GM18507 (cell line): ENCODE measurements around the gene ACTR1A.
"Not testable (repeated sequence)": the region's sequence is repeated elsewhere in the genome, so short reads cannot be mapped to it uniquely, and the experiment has no call there.

ENCODE experiments used
- DNase-seq: peaks from one replicate; pipeline ENCODE4 v3.0.0; 2011; ENCODE audit warnings: low read depth; ENCODE audit not compliant: insufficient read length; ENCODE audit errors: extremely low spot score
- FAIRE-seq: peaks from 2 replicates; lab custom pipeline; 2011; peaks lifted over from hg19 to GRCh38; lab: Jason Lieb, UNC

Gene ACTR1A

DNA sequence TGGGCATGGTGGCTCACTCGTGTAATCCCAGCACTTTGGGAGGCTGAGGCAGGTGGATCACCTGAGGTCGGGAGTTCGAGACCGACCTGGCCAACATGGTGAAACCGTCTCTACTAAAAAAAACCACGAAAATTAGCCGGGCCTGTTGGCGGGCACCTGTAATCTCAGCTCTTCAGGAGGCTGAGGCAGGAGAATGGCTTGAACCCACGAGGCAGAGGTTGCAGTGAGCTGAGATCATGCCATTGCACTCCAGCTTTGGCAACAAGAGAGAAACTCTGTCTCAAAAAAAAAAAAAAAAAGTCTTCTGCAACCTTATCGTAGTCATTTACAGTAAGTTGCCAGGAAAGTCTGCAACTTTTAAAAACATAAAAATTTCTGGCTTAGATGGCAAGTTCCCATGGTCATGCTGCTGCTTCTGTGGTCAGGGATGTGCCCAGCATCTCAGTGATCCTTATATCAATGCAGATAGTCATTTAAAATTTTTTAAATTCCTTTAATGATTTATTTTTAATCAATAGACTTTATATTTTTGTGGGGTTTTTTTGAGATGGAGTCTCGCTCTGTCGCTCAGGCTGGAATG lies 16.8 kb upstream of the ACTR1A start:
- DNase-seq: no peak
- no peak for FAIRE-seq

DNA sequence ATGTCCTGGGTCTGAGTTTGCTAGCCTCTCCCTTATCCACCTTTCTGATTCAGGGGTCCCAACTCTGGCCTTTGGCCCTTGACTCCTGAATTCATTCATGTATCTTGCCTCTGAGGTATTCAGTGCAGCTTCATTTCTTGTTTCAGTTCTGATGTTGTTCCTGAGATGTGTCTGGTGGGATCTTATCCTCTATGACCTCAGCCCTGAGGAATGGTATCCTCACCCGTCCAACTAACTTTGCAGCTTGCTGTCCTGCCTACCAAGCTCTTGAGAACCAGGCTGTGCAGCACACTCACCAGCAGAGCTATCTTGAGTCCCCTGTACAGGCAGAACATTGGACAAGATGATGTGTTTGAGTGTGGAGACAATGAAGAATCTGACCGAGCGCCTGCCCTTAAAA lies 15.0 kb upstream of the ACTR1A start:
- DNase-seq: no peak
- no peak for FAIRE-seq

DNA sequence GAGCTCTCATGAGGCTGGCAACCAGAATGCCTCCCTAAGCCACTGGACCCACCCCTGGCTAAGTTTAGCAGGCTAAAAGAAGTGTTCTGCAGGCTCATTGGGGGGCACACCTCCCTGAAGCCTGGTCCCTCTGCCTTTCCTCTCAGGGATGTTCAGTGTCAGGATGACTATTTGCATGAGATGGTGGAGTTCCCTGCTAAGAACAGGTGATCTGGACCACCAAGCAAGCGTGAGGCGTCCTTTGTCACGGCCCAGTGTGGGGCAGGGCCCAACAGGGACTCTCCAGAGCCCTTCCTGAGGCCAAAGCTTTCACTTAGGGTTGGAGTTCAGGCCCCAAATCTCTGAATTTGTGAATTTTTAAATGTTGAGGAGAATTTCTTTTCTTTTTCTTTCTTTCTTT lies 13.2 kb upstream of the ACTR1A start:
- FAIRE-seq: no peak
- no peak for DNase-seq

DNA sequence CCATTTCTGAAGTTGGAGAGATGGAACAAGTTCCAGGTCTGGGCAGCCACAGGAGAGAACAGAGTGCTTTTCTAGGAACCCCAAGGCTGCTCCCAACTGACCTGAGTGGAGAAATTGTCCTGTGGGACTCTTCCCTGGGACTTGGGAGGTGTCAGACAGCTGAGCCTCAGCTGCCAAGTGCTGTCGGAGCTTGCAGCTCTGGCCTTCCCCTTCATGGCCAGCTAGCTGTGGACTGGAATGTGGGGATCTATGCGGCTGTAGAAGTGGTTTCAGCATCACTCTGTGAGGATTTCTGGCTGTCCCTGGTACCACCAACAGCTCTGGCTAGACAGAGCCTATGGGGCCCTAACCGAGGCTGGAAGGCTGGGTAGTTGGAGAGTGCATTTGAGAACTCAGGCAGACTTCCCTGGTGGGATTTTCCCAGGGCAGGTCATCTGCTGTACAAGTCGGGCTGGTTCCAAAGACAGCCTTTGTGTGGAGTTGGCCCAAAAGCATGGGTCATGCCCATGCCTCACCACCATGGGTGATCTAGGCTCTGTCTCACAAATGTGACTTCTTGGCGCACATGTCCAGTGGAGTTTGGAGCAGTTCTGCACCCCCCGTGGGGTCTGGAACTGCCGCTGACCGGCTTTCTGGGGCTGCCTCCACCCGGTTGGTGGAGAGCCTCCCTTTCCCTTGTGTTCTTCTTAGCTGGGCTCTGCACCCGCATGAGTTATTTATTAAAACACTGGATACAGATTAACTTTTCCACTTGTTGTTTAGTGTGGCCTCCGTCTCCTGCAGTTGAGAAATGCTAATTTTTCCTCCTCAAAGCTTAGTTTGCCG lies 12.2 kb upstream of the ACTR1A start:
- DNase-seq (no peak), FAIRE-seq (no peak)

DNA sequence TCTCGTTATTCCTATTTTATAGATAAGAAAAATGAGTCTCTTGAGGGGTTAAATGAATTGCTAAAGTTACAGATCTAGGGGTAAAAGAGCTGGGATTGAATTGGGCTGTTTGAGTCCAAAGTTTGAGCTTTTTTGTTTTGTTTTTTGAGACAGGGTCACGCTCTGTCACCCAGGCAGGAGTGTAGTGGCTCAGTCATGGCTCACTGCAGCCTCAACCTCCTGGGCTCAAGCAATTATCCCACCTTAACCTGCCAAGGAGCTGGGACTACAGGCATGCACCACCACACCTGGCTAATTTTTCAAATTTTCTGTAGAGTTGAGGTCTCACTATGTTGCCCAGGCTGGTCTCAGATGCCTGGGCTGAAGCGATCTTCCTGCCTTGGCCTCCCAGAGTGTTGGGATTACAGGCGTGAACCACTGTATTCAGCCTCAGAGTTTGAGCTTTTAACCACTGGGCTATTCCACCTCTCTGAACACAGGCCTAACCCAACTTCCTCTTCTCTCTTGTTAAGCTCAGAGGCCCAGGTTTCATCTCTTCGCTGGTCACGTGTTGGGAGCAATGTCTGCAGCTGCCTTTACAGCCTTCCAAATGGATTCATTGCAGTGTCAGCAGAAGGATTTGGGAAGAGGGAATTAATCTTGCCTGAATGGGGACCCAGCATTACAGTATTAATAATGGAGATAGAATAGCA lies 9.2 kb upstream of the ACTR1A start:
- DNase-seq (no peak), FAIRE-seq (peak; percentile 94)

DNA sequence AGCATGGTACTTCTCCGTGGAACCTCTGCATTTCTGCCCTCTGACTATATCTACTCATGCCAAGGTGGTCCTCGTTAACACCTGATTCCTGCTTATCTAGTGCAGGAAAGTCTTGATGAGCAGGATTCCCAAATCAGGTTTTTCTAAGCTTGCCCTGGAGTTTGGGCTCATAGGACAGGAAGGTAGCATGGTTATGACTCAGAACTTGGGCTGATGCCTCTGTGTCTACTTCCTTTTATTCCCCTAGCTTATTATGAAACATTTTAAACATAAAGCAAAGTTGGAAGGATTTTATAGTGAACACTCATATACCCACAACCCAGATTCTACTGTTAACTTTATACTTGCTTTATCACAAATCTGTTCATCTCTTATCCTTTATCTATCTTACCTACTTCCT lies 6.9 kb upstream of the ACTR1A start:
- DNase-seq (no peak), FAIRE-seq (no peak)

DNA sequence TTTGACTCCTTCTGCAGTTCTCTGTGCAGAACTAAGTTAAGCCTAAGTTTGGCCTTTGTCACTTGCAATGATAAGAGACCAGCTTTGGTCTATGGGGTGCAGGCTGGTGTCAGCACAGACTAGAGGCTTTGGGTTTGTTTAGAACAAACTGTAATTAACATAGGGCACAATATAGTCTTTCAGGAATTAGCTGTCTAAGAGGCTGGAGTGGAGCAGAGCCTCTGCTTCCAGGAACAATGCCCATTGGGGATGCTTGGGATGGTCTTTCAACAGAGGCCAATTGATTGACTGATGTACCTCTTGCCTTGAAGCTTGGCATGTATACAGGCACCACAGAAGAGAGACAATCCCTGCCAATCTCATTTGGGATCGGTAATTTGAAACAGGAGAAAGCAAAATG lies 6.0 kb upstream of the ACTR1A start:
- FAIRE-seq (no peak), DNase-seq (no peak)

DNA sequence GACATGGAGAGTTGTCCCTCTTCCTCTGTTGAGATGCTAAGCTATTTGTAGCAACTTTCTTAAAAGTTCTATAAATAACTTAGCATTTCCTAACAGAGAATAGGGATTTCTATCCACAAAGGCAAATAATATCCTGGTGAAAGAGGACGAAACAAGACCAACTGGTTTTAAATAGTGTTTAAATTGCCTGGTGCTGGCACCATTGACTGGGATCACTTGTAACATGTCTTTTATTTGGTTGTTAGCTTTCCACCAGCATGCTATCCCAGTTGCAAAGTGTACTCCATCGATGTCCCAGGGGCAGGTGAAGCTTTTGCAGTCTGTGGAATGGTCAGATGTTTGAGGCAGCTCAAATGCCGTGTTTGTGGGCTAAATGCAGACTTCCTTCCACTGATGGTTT lies 5.0 kb upstream of the ACTR1A start:
- DNase-seq (no peak), FAIRE-seq (no peak)

DNA sequence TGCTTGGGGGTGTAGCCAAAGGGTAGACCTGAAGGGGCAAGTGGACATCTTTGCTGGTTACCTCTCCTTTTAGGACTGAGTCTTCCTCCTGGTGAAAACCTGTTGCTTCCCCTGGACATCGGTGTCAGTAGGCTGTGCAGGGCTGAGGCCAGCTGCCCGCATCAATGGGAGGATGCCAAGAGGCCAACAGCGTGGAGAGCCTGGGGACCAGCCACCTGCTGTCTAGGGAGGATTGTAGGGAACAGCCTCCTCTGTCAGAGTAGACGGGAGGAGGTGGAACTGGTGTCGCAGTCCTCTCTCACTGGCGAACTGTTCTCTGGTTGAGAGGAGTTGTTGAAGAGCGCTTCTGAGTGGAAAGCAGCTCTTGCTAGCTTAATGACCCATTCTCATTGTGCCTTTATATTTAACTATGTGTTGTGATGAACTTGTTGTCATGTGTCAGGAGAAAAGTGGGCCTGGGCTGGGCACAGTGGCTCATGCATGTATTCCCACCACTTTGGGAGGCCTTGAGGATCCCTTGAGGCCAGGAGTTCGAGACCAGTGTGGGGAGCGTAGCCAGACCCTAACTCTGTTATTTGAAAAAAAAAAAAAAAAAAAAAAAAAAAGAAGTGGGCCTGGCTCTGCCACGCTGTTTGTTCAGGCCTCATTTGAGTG lies 3.1 kb upstream of the ACTR1A start:
- FAIRE-seq: no peak

DNA sequence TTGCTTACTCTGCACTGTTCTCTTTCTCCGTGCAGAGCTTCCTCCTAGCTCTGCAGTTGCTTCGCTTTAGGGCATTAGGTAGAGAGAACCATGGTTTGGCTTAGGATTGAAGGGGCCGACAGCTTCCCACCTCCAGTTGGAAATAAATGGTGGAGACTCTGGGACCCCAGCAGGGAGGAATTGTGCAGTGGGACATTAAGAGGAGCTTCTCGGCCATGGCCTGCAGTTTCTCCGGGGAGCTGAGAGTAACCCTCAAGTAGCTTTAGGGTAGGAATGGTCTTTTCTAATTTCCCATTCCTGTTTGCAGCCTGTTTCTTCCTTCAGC lies 2.4 kb upstream of the ACTR1A start:
- no peak for FAIRE-seq
- no peak for DNase-seq

More for the DNA sequence above, 3.1 kb upstream of the ACTR1A start:
- no peak for DNase-seq

DNA sequence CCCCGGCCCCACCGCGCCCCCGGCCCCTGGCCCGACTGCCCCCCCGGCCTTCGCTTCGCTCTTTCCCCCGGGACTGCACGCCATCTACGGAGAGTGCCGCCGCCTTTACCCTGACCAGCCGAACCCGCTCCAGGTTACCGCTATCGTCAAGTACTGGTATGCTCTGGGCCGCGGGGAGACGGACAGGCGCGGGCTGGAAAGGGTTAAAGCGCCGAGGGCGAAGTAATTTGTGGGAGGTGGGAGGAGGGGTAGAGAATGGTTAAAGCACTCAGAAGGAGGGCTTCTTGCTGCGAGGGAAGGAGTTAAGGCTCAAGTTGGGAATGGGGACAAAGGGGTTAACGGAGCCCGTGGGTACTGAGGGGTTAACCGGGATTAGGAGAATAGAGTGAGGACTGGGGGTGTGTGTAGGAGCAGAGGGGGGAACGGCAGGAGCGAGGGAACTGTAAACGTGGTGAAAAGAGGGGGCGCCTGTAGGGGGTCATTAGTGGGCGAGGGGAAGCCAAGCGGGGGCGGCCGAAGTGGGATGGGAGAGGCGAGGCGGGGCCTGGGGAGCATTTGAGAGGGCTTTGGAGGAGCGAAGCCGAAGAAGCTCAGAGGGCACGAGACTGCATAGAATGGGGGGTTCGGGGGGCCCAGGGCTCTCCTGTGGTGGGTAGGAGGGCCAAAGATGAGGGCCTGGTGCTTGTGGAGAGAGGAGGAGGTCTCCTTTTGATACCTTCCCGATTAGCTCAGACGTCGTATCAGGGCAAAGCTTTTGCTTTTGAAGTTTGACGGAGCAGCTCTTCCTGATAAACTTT lies 1.9 kb upstream of the ACTR1A start:
- DNase-seq (no peak), FAIRE-seq (no peak)

DNA sequence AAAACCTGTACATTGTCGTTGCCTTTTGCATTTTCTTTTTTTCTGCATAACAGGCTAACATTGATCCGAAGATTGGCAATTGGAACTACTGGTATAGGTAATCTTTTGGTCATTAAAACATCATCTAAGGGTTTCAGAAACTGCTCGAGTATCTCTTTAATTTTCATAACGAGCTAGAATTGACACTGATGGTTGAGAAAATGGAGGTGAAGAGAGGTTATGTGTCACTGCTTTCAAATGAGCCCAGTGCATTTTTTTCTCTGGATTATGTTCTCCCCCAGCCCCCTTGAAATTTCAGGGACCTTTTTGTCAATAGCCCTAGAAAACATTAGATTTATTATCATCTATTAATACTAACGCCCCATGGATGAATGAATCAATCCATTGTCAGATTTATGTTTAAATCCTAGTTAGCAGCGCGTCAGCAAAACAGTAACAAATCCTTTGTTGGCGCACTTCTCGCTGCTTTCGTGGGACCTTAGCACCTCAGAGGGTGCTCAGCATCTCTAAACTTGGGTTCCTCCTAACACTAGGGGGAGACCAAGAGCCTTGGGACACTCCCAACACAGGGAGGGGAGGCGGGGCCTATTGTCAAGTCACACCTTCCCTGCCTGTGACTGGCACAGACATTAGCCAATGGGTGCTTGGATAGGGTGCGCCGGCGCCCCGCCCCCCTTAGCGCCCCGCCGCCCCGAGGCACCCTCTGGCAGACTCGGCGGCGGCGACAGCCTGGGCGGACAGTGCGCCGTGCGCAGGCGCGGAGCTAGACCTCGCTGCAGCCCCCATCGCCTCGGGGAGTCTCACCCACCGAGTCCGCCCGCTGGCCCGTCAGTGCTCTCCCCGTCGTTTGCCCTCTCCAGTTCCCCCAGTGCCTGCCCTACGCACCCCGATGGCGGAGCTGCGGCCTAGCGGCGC lies 1.0 kb upstream of the ACTR1A start, which contains the start of gene SUFU:
Gene SUFU, plus strand, starts transcription at position 709 of the 915 bp plus-strand sequence. Its CDS starts 181 bp downstream, at position 890.
- FAIRE-seq (peak; percentile 96), DNase-seq (peak; percentile 87)

DNA sequence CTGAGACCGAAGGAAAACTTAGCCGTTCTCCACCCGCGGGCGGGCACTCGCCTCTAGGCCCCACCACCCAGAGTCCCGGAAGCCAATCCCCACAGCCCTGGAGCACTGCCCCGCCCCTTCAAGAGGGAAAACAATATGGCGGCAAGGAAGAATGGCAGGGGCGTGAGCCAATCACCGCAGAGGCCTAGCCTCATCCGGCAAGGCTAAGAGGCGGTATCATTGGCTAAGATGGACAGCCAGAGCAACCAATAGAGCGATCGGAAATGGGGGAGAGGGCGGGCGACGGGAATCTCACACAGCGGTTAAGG lies 529 bp downstream of the ACTR1A start:
- FAIRE-seq: peak; percentile 98
- peak; percentile 97 for DNase-seq

DNA sequence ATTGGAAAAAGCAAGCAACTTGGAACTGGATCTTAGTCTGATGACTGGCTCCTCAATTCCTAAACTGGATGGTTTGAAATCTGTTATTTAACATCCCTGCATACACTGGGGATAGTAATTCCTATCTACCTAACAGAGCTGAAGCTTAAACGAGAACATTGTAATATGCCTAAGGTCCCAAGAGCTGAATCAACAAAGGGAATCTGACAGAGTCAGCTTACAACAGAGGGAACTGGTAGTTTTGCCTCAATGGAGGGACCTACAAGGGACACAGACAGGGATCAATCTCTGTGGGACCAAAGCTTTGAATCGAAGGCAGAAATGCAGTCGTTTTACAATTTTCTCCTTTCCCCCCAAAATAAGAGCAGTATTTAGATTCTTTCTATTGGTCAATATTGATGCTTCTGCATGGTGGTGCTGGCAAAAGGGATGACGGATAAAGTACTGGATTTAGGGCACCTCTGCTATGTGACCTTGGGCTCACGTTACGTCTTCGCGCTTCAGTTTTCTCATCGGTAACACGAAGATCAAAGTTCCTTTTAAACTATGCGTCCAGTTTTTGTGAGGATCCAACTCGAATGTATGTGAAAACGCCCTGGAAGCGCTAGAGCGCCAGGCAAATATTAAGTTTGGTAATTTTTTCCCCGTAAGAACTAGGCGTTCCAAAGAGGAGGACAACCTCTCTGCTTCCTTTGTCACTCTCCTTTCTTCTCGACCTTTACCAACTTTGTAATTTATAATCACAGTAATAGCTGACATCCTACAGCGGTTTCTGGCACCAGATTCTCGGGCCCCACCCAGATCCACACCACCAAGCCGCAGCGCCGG lies 1.1 kb downstream of the ACTR1A start:
- FAIRE-seq: peak; percentile 12
- no peak for DNase-seq

DNA sequence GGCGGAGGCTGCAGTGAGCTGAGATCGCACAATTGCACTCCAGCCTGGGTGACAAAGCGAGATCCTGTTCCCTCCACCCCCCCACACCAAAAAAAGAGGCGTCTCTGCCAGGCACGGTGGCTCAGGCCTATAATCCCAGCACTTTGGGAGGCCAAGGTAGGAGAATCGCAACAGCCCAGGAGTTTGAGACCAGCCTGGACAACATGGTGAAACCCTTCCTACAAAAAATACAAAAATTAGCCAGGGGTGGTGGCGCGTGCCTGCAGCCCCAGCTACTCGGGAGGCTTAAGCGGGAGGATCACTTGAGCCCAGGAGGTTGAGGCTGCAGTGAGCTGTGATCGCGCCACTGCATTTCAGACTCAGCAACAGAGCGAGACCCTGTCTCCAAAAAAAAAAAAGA lies 1.8 kb downstream of the ACTR1A start:
- not testable (repeated sequence) for FAIRE-seq, DNase-seq

DNA sequence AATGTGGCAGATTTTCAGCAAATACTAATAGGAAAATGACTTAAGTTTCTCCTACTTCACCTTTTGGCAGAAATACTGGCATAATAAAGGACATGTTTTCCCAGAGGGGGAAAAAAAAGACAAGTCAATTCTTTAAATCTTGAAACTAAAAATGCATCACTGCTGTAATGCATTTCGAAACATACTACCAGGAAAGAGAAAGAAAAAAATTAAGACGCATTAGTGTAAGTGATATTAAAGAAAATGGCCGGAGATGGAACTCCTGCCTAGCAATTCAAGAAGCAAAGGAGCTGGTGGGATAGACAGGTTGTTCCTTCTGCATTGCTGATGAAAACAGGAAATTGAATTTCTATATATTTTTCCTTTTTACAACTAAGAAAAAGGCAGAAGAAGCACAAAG lies 3.2 kb downstream of the ACTR1A start:
- no peak for DNase-seq
- no peak for FAIRE-seq

DNA sequence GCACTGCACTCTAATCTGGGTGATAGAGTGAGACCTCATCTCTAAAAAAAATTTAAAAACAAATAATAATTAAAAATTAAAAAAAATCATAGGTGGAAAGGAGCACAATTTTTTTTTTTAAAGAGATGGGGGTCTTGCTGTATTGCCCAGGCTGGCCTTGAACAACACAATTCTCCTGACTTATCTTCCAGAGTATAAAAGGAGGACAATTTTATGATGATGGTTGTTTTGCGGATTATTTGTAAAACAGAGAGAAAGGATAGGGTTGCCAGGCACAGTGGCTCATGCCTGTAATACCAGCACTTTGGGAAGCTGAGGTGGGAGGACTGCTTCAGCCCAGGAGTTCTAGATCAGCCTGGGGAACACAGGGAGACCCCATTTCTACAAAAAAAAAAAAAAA lies 5.0 kb downstream of the ACTR1A start:
- FAIRE-seq (no peak), DNase-seq (no peak)

DNA sequence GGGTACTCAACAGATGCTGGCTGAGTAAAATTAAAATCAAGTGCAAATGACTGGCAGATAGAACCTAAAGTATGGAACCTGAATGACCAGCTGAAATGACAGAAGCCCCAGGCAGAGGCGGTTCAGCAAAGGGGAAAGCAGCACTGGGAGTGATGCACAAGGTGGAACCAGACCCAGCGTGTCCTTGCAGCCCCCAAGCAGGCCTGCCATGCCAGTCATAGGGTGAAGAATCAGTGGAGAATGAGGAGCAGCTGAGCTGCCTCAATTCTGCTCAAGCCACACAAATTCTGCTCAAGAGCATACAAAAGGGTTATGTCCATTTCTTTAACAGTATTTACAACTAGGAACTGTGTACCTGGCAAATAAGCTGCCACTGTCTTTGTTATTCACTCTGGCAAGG lies 8.7 kb downstream of the ACTR1A start:
- FAIRE-seq (no peak), DNase-seq (no peak)
